Stimulated activated CD4-positive, alpha-beta T cell treated with anti-CD3 and anti-CD28 coated beads, Interleukin-15, amount 100 ng/mL, for 1 hour (primary cell): Measurements from ENCODE around the gene GRIN1.
A peak's percentile ranks its signal among the peaks of the same experiment; 100 is the strongest.

ENCODE experiments used
- DNase-seq, 2 donors: peaks; one replicate each; pipeline ENCODE4 v3.0.0-alpha.2; 2020; ENCODE audit warnings: low read depth in 1 of 2, low spot score in 1 of 2

The GRIN1 gene

GRCh38 chr9:137189297-137190295 lies 50.6 kb downstream of the GRIN1 start:
- DNase-seq, result no peak

GRCh38 chr9:137190315-137190856 lies 51.4 kb downstream of the GRIN1 start:
- DNase-seq, result no peak

DNA sequence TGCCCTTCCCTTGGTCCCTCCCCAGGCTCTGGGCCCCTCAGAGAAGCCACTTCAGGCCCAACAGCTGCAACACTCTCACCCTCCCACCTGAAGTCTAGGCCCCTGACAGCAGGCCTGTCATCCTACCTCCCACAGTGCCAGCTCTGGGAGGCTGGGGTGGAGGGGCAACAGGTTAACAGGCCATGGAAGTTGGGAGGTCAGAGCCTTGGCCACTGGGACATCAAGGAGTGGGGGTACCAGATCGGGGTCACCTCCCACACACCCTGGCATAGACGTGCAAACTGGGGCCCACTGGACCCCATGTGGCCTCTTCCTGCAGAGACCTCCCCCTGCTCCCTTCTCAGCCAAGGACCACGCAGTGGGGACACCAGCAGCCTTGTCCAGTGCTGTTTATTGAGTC lies 52.3 kb downstream of the GRIN1 start:
- no peak for DNase-seq

GRCh38 chr9:137191691-137192447 lies 52.9 kb downstream of the GRIN1 start:
- DNase-seq, result no peak

DNA sequence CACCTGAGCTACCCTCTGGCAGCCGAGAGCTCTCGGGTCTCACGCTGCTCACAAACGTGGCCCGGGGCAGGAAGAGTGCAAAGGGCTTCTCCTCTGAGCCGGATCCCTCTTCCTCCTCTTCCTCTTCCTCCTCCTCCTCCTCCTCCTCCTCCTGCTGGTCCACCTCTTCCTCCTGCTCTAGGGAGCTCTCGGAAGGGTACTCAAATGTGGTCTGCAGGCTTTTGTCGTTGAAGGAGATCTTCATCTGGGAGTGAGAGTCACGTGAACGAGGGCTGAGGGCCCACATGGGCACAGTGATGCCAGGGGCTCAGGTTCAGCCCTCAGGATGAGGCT lies 53.5 kb downstream of the GRIN1 start:
- DNase-seq, result no peak

- no peak for DNase-seq
These were observed 53.9 kb downstream of the GRIN1 start for GRCh38 chr9:137192859-137193258.

- no peak for DNase-seq
These were observed 54.8 kb downstream of the GRIN1 start for GRCh38 chr9:137193771-137194170.

GRCh38 chr9:137194388-137194787 lies 55.4 kb downstream of the GRIN1 start:
- no peak for DNase-seq

GRCh38 chr9:137194909-137195308 lies 56.0 kb downstream of the GRIN1 start:
- DNase-seq, result no peak

DNA sequence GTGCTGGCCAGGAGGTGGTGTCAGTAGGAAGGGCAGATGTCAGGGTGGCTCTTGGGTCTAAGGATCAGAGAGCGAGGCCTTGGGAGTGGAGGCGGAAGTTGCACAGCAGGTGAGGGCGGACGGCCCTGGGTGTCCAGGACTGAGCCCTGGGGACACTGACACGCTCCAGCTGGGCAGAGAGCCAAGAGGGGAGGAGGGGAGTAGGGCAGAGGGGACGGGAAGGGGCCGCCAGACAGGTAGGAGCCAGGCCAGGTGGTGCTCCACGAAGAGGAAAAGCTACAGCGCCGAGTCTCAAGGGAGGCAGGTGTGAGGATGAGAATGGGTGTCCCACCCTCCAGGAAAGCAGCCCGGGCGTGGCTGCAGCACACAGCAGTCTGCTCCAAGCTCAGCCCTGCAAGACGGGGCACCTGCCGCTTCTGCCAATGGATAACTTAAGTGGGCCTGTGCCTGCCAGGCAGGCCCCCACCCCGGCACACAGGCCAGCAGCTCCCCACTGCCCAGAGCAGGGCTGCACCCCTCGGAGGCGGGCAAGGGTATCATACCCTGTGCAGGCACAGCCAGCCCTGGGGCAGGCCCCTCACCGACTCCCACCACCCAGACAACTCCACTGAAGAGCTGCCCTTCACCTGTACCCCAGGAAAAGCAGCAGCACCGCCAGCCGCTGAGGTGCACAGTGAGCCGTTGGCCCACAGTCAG lies 56.7 kb downstream of the GRIN1 start:
- no peak for DNase-seq

DNA sequence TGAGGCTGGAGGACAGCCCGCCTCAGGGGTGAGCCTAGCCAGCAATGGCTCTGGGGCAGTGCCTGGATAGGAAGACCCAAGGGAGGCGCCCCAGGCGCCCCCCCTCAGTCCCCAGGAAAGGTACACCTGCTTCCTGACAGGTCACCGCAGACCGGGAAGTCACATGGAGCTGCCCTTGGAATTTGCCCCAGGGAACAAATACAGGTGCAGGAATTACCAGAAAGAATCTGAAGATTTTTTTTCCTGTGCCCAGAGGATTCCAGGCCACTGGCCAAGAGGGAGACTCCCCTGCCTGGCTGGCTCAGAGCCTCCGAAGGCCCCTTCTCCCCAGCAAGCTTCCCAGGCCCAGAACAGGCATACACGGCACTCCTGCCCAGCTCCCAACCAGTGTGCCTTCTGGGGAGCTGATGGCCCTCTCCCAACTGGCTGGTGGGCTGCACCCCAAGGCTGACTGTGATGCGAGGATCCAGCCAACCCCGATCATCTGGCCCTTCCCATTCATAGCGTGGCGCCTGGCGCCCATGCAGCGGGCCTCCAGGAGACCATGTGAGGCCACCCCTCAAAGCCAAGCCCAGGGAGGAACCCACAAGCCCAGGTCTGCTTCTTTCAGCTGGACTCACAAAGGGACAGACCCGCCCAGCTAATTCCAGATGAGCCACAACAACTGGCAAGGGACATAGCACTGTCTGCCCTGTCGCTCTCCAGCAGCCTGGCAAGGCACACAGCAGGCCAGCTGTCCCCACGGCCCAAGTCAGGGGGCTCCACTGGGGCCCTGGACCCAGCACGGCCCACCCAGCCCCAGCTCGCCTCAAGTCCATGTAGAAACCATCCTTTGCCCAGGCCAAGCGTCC lies 59.3 kb downstream of the GRIN1 start:
- no peak for DNase-seq

DNA sequence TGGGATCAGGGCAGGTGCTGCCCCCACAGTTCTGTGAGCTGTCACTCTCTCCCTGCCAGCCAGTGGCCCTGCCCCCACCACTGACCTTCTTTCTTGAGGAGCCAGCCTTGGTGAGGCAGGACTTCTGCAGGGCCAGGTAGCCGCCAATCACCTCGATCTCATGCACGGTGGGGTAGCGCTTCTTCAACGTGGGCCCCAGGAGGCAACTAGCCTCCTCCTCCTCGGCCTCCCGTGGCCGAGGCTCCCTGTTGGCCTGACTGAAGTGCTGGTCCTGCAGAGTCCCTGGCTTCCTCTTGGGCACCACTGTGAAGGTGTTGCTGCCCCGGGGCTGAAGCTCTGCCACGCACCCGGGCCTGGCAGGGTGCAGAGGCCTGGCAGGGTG lies 59.9 kb downstream of the GRIN1 start:
- no peak for DNase-seq

GRCh38 chr9:137199411-137200121 lies 60.6 kb downstream of the GRIN1 start:
- DNase-seq, result no peak

DNA sequence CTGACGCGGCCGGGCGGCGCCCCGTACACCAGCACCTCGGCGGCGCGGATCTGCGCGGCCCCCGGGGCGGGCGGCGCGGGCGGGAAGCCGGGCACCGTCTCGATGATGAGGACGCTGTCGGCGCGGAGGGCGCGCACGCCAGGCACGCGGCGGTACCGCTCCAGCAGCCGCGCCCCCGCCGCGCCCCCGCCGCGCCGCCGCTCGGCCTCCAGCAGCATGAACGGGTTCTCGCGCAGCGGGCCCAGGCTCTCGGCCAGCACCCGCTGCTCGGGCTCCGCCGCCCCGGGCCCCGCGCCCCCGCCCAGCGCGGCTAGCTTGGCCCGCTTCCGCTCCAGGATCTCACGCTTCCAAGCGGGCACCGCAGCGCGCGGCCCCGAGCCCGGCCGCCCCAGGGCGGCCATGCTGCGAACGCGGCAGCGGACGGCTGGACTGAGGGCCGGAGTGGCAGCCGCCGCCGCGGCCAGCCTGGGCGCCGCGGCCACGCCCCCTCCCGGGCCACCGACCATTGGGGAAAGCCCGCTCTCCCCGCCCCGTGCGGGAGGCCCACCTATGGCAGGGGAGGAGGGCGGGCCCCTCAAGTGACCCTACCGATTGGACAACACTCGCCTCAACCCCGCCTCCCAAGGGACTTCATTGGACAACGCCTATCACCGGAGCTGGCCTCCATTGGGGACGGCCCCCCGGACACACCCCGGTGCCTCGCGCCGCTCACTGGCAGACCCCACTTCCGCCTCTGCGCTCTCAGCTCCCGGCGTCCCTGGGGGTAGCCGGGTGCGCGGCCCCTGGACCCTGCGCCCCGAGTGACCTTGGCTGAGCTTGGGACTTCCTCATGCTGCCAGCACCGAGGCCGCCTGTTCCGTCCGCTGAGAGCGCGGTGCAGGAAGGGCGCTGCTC lies 61.6 kb downstream of the GRIN1 start, which contains the start of gene TPRN:
Gene TPRN, minus strand, starts transcription at position 431 of the 894 bp plus-strand sequence. Its CDS starts 30 bp downstream, at position 401.
- DNase-seq, result peak; percentile 94 to 97

DNA sequence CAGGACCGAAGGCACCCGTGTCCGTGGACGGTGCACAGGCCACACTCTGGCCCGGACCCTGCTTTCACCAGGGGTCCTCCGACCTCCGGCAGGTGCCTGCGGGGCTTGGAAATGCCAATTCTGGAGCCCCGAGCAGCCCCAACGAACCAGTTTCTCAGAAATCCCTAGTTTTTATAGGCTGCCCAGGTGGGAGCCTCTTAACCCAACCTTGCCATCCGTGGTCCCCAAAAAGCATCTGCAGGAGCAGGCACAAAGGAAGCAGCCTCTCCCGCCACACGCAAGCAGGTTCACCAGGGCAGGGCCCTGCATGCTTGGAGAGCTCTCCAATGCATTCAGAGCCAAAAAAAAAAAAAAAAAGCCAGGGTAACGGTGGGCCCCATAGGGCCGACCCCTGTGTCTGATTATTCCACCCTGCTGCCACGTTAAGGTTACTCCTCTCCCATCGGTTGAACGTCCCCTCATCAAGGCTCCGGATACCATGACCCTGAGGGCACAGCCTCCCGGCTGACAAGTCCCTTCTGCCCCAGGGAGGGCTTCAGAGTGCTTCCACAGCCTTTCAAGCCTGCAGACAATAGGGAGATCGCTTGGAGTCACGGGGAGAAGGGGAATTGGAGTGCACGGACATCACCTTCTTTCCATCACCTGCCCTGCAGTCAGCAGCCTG lies 62.4 kb downstream of the GRIN1 start:
- no peak for DNase-seq

DNA sequence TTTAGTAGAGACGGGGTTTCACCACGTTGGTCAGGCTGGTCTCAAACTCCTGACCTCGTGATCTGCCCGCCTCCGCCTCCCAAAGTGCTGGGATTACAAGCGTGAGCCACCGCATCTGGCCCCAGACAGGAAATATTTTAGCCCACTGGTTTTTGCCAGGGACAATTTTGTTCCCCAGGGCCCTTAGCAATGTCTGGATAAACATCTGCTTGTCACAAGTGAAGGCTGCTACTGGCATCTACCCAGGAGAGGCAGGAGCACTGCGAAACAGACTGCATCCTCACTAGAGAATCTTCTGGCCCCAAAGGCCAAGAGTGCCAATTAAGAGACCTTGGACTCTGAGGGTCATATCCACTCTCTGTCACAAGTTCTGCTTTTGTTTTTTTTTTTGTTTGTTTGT lies 64.0 kb downstream of the GRIN1 start:
- no peak for DNase-seq

GRCh38 chr9:137204731-137205125 lies 65.8 kb downstream of the GRIN1 start:
- DNase-seq, result no peak
